HG02840 (cell line): ENCODE measurements around the gene CCDC171.

ENCODE experiments used
- ATAC-seq: cut with Tn5 transposase; IDR thresholded peaks from one replicate; pipeline ENCODE4 v1.9.1; 2021; ENCODE audit warnings: mild to moderate bottlenecking, moderate library complexity, moderate number of reproducible peaks; ENCODE audit not compliant: unreplicated experiment, low FRiP score

CCDC171 gene

DNA sequence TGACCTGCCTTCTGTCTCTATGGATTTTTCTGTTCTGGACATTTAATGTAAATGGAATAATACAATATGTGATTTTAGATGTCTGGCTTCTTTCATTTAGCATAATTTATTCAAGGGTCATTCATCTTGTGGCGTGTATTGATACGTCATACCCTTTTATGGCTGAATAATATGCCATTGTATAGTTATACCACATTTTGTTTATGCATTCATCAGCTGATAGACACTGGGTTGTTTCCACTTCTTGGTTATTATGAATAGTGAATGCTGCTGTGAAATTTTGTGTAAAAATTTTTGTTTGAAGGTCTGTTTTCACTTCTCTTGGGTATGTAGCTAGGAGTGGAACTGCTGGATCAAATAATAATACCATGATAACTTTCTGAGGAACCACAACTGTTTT lies 298.9 kb downstream of the CCDC171 start:
- no peak for ATAC-seq

DNA sequence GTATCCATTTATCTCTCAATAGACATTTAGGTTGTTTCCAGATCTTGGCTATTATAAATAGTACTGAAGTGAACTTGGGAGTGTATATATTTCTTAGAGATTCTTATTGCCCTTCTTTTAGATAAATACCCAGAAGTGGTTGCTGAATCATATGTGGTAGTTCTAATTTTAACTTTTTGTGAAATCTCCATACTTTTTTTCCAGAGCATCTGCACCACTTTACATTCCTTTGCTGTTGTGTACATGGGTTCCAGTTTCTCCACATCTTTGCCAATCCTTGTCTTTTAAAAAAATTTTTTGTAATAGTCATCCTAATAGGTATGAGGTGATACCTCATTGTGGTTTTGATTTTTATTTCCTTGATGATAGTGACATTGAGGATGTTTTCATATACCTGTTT lies 303.7 kb downstream of the CCDC171 start:
- no peak for ATAC-seq

DNA sequence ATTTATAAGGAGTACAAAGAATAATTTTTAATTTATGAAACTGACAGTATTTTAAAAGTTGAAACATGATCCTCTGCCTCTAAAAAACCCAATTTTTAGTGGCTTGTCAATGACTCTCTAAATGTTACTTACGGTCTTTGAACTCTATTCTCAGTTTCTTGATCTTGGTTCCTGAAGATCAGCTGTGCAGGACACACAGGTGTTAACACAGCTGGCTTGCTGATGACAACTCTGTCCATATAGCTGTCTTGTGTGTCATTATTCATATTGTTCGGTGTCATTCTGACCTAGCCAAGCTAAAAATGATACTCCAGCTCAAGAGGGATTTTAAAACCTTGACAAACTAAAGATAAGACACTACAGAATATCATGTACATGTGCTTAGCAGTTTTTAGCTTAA lies 314.5 kb downstream of the CCDC171 start:
- no peak for ATAC-seq

DNA sequence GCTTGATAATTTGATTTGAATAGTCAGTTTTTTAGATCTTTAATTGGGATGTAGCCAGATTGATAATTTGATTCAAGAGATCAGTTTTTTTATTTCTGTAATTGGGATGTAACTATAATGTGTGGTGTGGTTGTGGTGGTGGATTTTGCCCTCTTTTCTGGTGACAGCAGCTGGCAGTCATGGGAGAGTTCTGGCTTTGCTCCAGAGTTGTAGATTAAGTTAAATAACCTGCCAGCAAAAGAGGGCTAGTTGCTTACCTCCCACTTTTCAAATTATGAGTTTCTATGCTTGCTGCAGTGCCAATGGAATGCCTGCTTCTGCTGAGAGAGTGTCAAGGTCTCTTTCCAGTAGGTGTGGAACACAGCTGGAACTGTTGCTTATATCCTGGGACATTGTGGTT lies 315.1 kb downstream of the CCDC171 start:
- no peak for ATAC-seq

DNA sequence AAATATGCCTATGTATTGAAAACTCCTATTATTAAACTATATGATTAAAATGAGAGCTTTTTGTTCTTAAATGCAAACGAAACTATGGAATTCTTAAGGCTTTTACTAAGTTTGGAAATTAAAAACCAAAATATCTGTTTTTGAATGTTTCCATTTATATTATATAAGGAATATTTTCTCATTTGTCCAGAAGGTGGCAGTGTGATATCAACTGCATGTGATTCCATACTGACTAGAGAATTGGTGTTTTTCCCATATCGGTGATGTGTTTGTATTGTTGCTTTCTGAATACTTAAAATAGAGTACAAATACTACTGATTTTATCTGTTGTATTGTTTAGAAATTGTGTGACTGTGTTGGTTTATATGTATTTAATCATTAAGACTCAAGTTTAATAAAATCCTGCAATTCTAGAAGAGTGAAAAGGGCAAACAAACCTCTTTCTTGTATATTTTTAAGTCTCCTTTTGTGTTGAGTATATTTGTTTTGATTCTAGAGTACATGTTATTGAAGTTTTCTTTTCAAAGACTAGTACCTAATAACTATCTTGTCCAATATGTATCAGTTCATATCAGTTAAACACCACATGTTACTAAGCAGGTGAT lies 320.8 kb downstream of the CCDC171 start:
- no peak for ATAC-seq

DNA sequence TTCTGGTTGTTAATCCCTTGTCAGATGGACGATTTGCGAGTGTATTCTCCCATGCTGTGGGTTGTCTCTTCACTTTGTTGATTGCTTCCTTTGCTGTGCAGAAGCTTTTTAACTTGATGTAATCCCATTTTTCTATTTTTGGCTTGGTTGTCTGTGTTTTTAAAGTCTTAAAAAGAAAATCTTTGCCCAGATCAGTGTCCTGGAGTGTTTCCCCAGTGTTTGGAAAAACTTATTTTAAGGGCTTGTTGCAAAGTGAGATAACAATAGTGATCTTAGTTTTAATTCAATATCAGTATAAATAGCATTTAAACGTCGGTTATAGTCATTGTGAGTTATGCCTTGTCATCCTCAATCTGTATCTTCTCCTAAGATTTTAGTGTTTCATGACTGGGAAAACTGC lies 329.5 kb downstream of the CCDC171 start:
- ATAC-seq, result no peak

DNA sequence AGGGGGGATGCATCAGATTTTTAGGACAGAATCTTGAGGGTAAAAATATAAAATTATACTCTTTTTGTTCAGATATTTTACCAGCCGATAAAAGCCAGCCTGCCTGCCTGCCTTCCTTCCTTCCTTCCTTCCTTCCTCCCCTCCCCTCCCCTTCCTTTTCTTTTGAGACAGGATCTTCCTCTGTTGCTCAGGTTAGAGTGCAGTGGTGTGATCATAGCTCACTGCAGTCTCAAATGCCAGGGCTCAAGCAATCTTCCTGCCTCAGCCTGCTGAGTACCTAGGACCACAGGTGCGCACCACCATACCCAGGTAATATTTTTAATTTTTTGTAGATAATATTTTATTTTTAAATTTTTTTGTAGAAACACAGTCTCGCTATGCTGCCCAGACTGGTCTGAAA lies 330.0 kb downstream of the CCDC171 start:
- no peak for ATAC-seq

DNA sequence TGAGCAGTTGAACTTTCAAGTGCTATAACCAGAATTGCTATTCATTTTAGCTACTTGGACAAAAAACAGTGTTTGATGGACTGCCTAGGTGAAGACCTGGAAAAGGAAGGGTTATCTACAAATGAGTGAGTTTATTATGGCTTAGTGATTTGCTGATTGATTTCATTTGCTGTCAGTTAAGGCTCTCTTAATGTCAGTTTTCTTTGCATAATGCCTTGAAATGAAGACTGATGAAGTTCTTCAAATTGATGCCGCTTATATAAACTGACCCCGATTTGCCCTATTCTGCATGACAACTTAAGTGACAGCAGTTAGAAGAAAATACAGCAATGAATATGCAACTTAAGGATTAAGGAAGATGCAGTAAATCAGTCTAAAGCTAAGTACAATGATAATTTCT lies 332.6 kb downstream of the CCDC171 start:
- no peak for ATAC-seq

DNA sequence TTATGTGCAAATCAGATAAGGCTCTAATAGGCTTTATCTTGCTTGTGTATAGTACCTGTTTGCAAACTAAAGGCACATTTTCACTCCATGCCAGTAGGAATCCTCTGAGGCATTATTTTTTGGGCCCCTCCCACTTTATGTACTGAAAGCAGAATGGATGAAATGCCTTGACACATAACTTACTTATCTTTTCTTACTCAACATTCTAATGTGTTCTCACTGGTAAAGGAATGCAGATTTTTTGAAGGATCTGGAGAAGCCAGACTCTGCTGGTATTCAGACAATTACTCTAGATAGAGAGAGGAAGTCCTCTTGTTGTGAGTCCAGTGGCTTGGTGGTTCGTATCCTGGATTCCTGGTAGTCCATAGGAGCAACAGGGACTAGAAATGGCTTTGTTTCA lies 336.7 kb downstream of the CCDC171 start:
- ATAC-seq, result no peak

DNA sequence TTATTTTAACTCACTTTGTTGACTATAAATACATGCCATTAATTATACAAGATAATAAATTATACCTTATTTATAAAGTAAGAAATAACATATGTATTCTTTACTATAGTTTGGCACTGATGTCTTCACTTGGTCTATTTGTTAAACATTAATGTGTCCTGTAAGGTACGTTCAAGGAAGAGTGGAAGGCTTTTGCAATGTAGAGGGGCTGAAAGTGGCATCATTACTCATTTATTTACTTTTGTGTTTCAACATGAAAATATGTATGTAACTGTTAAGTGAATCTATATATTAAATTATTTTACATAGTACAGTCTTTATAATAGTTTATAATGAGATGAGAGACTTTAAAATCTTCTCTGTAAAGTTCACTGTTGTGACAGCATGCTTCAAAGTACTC lies 348.7 kb downstream of the CCDC171 start:
- no peak for ATAC-seq

DNA sequence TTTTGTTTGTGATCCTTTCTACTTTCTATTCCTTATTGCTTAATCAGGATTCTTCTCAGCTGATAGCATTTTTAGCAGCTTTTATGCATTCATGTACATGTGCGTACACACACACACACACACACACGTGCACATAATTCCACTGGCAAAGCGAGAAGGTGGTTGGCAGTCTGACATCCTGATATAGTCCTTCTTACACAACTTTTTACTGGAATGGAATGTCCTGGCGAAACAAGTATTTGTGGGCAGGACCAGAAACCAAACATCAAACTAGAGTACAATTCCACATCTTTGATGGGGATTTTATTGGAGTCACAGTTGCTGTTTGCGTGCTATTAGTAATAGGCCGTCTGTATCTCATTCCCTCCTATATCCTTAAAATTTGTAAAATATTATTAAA lies 356.5 kb downstream of the CCDC171 start:
- ATAC-seq, result no peak

DNA sequence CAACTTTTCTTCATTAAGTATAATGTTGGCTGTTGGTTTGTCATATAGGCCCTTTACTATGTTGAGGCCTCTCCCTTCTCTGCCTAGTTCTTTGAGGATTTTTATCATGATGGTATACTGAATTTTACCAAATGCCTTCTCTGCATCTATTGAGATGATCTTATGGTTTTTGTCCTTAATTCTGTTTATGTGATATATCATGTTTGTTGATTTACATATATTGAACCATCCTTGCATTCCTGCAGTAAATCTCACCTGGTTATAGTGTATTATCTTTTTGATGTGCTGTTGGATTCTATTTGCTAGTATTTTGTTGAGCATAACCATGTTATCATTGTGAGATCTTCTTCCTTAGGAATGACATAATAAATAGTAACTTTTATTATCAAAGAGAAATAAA lies 362.9 kb downstream of the CCDC171 start:
- ATAC-seq, result no peak

DNA sequence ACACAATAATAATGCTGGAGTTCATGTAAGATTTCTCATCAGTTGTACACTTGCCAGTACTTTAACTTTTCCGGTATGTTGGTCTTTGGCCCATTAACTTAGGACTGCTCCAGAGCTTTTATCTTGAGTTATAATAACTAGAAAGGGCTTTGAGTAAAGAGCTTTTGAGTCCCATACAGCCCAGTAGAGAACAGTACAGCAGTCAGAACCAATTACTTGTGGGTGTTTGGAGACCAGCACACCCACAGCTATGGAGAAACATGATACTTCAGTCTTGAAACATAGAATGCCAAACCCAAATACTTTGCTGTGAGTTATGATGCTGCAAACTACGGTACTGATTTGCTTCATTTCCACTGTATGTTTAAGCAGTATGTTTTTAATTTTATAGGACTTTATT lies 374.3 kb downstream of the CCDC171 start:
- no peak for ATAC-seq

DNA sequence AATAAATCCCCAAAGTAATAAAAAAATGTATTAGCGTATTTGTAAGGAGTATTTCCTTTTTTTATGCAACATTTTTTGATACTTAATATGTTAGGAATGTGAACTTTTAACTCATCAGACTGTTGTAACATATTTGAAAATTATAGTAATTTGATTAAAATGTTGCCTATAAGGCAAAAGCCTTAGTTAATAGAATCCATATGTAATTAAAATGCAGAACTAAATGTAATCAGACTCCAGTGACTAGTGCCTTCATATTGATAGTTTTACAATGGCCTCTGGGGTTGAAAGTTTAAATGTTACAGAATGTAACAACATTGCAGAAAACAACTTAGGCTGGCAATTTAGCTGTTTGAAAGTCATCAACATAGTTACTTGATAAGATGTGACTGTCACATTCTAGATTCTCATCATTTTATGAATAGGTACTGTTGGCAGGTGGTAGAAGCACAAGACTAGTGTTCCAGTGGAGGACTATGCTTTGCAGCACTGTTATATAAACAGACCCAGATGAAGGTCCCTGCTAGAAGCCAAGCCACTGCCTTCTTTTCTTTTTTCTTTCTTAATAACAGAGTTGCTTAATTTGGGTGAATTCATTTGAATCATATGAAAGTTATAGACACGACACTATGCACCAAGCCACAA lies 382.9 kb downstream of the CCDC171 start:
- no peak for ATAC-seq

DNA sequence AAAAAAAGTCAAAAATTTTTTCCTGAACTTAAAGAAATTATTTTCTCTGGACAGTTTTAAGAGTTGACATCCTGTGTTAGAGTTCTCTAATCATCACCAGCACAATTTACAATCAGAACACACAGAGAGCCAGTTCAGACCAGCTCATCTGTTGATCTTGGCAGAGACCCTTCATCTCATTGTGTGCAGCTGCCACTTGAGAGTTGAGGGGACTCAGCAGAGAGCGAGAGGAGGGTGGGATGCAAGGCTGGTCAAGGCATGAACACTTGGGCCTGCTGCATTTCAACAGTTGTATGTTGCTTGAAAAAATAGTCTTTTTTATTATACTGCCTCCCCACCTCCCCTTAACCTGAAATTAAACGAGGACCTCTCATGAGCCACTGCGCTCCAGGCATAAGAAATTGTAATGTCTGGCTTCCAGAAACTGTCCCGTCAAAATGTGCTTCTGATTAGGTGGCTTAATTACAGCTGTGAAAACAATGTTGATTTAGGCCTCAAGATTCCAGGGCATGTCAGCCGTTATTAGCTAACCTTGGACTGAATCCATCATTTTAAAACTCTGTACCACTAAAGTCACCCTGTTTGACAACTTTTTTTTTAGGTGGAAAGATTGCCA lies 383.6 kb downstream of the CCDC171 start:
- no peak for ATAC-seq

DNA sequence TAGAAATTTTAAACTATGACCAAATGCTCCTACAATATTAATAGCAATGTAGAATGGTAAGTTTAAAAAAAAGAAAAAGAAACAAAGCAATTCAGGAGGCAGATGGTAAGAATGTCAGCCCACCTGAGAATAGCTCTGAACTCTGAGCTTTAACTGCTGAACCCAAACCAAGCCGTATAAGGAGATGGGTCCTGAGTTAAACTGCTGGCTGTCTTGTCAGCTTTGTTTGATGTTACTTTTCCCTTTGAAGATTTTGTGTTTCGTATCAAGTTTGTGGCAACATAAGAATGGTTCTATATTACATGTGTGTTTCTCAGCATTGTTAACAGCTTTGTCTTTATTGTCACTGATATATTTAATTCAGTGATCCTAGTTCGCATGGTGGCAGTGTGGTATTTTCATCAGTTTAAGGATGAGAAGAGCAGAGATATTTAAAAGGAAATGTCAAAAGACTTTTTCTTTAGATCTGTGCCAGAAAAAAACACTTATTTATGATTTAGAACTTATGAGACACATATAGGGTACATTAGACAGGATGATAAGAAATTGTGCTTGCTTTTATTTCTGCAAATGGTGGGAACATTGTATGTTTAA lies 390.1 kb downstream of the CCDC171 start:
- ATAC-seq, result no peak

DNA sequence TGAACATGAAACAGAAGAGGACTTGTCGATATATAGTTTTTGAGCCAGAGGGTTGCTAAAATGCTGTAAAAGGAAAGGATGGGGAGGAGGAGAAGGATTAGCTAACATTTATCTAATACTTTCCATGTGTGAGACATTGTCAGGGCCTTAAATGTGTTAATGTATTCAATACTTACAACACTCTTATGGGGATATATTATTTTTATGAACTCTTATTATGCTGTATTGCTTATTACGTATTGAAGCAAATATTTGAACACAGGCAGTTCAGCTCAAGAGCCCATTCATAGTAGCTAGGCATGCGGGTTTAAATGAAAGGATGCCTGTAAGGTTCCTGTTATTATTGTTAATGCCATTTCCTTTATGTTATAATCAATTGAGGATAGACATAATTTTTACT lies 391.5 kb downstream of the CCDC171 start:
- ATAC-seq, result no peak

DNA sequence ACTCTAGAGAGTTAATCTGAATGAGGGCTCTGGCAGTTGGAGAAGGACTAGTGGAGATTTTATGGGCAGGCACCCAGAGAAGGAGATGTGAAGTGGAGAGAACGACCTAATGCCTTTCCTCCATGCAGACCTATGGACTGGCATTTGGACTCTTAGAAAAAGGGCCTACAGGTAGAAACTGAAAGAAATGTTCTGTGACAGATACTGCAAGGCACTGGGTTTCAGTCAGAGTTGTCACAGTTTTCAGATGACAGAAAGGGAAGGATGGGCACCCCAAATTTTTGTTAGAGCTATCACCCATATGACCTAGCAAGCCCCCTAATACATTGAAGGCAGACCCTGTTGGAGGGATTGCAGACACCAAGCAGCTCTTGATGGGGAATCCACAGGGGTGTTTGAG lies 406.8 kb downstream of the CCDC171 start:
- no peak for ATAC-seq

DNA sequence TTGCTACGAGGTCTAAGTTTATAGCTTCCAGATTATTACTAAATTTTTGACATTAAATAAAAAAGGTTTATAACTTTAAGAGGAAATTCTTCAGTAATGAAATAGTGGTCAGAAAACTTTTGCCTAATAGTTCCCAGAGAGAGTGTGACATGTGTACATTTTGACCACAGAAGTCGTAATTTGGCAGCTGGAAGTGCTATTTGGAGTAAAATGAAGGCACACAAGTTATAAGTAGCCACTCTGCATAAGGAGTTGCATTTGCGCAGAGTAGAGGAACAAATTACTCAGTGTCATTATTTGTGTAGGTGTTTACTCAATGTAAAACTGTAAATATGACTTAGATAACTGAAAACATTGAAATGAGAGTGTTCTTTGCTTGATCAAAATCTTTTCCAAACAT lies 408.4 kb downstream of the CCDC171 start:
- no peak for ATAC-seq

DNA sequence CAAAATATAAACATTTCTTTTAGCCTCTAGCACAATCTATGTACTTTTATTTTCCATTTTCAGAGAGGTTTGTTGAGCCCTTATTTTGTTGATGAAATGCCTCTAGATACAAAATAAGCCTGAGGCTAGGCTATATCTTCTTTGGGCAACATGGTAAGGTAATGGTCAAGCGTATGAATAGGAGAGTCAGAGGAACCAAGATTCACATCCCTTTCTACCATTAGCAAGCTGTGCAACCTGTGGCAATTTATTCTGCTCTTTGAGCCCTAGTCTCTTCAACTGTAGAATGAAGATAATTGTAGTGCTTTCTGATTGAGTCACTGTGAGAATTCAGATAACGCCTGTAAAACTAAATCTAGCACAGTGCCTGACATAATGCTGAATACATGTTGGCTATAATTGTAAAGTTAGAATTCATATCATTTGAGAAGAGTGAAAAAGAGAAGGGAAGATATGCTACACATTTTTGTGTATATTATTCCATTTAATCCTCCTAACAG lies 412.5 kb downstream of the CCDC171 start:
- no peak for ATAC-seq

DNA sequence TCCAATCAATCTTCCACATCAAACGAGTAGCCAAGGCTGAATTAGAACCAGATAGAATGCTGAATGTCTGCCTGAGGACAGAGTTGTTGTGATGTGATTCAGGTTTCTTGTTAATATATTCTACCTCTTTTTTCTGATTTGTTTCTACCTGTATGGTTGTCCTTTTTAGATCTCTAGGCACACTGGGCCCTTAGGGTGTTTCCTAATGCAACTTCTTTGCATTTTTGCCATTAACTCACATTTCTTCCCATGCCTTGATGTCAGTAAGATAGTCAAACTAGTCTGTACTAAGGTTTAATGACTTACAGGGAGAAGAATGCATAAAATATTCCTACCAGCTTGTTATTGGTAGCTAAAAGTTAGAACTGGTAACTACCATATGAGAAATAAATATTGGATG lies 413.6 kb downstream of the CCDC171 start:
- ATAC-seq, result no peak

DNA sequence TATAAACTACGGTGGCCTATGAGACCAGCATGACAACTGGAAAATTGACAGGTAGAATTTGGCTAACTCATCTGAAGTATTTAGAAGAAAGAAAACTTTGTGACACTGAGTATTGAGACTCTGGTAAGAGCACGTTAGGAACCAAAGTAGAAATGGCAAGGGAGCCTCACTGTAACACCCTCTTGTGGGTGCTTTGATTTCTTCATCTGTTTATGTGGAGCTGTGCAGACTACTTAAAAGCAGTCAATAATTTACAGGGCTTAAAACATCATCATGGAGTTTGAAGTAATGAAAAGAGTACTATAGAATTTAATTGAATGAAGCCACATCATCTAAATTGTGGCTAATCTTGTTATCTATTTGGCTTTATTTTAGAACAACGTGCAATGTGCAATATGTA lies 414.2 kb downstream of the CCDC171 start:
- no peak for ATAC-seq
